MM.1S (cell line): ENCODE measurements around the gene FEZ2.
"Not testable (repeated sequence)": the region's sequence is repeated elsewhere in the genome, so short reads cannot be mapped to it uniquely, and the experiment has no call there.

Experiments
- DNase-seq: peaks from one replicate; pipeline ENCODE4 v3.0.0-alpha.2; 2015
- H2AFZ ChIP-seq: fragments of 300-600 bp; sonication (generic); 2 replicates; pipeline ENCODE4 v1.6.0; 2016; ENCODE audit warnings: antibody characterized with exemption, low read length
- H3F3A ChIP-seq: fragments of 300-600 bp; sonication (generic); 2 replicates; pipeline ENCODE4 v1.6.1; 2016; ENCODE audit warnings: mild to moderate bottlenecking, antibody characterized with exemption, low read length, moderate library complexity, mixed read lengths; ENCODE audit not compliant: insufficient read depth
- H3K27ac ChIP-seq: fragments of 300-600 bp; sonication (generic); 2 replicates; pipeline ENCODE4 v1.5.1; 2016; ENCODE audit warnings: mild to moderate bottlenecking, low read length
- H3K27me3 ChIP-seq: fragments of 300-600 bp; sonication (generic); replicated peaks from 2 replicates; pipeline ENCODE4 v1.6.0; 2016; ENCODE audit warnings: low read length; ENCODE audit not compliant: insufficient read depth
- H3K36me3 ChIP-seq: fragments of 300-600 bp; sonication (generic); replicated peaks from 2 replicates; pipeline ENCODE4 v1.6.1; 2016; ENCODE audit warnings: mild to moderate bottlenecking, low read length, mixed read lengths; ENCODE audit not compliant: insufficient read depth
- H3K4me1 ChIP-seq: fragments of 300-600 bp; sonication (generic); 2 replicates; pipeline ENCODE4 v1.6.1; 2016; ENCODE audit warnings: low read length, mixed read lengths
- H3K4me2 ChIP-seq: fragments of 300-600 bp; sonication (generic); 2 replicates; pipeline ENCODE4 v1.6.0; 2016; ENCODE audit warnings: low read depth, low read length
- H3K4me3 ChIP-seq: fragments of 300-600 bp; sonication (generic); 2 replicates; pipeline ENCODE4 v1.5.1; 2016; ENCODE audit warnings: low read length, mixed read lengths
- H3K79me2 ChIP-seq: fragments of 300-600 bp; sonication (generic); 2 replicates; pipeline ENCODE4 v1.6.1; 2016; ENCODE audit warnings: mixed run types, low read length, mixed read lengths
- H3K9ac ChIP-seq: fragments of 300-600 bp; sonication (generic); 2 replicates; pipeline ENCODE4 v1.6.1; 2016; ENCODE audit warnings: low read length, mixed read lengths
- H3K9me2 ChIP-seq: fragments of 300-600 bp; sonication (generic); replicated peaks from 2 replicates; pipeline ENCODE4 v1.6.1; 2016; ENCODE audit warnings: mild to moderate bottlenecking, low read length, mixed read lengths; ENCODE audit not compliant: insufficient read depth
- H3K9me3 ChIP-seq: fragments of 300-600 bp; sonication (generic); replicated peaks from 2 replicates; pipeline ENCODE4 v1.6.1; 2016; ENCODE audit warnings: mild to moderate bottlenecking, low read length, mixed read lengths; ENCODE audit not compliant: insufficient read depth
- H4K20me1 ChIP-seq: fragments of 300-600 bp; sonication (generic); 2 replicates; pipeline ENCODE4 v1.6.1; 2016; ENCODE audit warnings: mild to moderate bottlenecking, low read length, moderate library complexity, mixed read lengths; ENCODE audit not compliant: insufficient read depth
- CTCF ChIP-seq: fragments of 300-600 bp; sonication (generic); IDR thresholded peaks from 2 replicates; pipeline ENCODE4 v1.5.1; 2016; ENCODE audit warnings: antibody characterized with exemption, low read length, mixed read lengths
- EZH2 ChIP-seq: fragments of 300-600 bp; sonication (generic); optimal IDR thresholded peaks from 2 replicates; pipeline ENCODE3; 2017; ENCODE audit warnings: low read depth, mild to moderate bottlenecking, antibody characterized with exemption, low read length, mixed read lengths
- EZH2phosphoT487 ChIP-seq: fragments of 300-600 bp; sonication (generic); IDR thresholded peaks from 2 replicates; pipeline ENCODE4 v1.6.1; 2018; ENCODE audit warnings: antibody characterized with exemption, low read length

Gene FEZ2

GRCh38 chr2:36607947-36608346 lies 10.0 kb upstream of the FEZ2 start:
- no peaks in the 10 kb centered on the region for H3K79me2 ChIP-seq
- no peaks in the 10 kb centered on the region for H3F3A ChIP-seq
- DNase-seq = no peak
- H3K9ac ChIP-seq = no peak overlapping the region
- H3K27ac ChIP-seq = no peak overlapping the region
- no peaks in the 10 kb centered on the region for H3K36me3 ChIP-seq
- no peaks in the 10 kb centered on the region for H3K9me3 ChIP-seq
- no peak overlapping the region for H2AFZ ChIP-seq
- H3K9me2 ChIP-seq = no peaks in the 10 kb centered on the region; the same call in 1 of the 2 replicates
- H3K4me3 ChIP-seq = no peak overlapping the region
- H3K4me1 ChIP-seq = no peaks in the 10 kb centered on the region
- TF ChIP-seq CTCF (no peak), EZH2phosphoT487 (no peak), EZH2 (no peak)
- H4K20me1 ChIP-seq = no peaks in the 10 kb centered on the region
- H3K27me3 ChIP-seq = no peaks in the 10 kb centered on the region
- H3K4me2 ChIP-seq = no peak overlapping the region

GRCh38 chr2:36606925-36607324 lies 9.0 kb upstream of the FEZ2 start:
- no peak overlapping the region for H2AFZ ChIP-seq
- H3K36me3 ChIP-seq = no peaks in the 10 kb centered on the region
- no peaks in the 10 kb centered on the region for H3K79me2 ChIP-seq
- no peaks in the 10 kb centered on the region for H3F3A ChIP-seq
- no peaks in the 10 kb centered on the region; the same call in 1 of the 2 replicates for H3K9me2 ChIP-seq
- no peaks in the 10 kb centered on the region for H3K9me3 ChIP-seq
- no peaks in the 10 kb centered on the region for H4K20me1 ChIP-seq
- no peak for DNase-seq
- H3K4me3 ChIP-seq = no peak overlapping the region
- no peak for TF ChIP-seq EZH2
- TF ChIP-seq EZH2phosphoT487 = no peak
- no peak for TF ChIP-seq CTCF
- H3K4me2 ChIP-seq = no peak overlapping the region
- no peak overlapping the region for H3K9ac ChIP-seq
- H3K27ac ChIP-seq = no peak overlapping the region
- no peaks in the 10 kb centered on the region for H3K4me1 ChIP-seq
- no peaks in the 10 kb centered on the region for H3K27me3 ChIP-seq

GRCh38 chr2:36605273-36605672 lies 7.3 kb upstream of the FEZ2 start:
- Histone ChIP-seq H4K20me1 (no peaks in the 10 kb centered on the region), H3K36me3 (no peaks in the 10 kb centered on the region), H2AFZ (no peak overlapping the region), H3K79me2 (no peaks in the 10 kb centered on the region), H3K9me2 (no peaks in the 10 kb centered on the region; the same call in 1 of the 2 replicates), H3K27me3 (no peaks in the 10 kb centered on the region), H3K27ac (no peak overlapping the region), H3F3A (no peaks in the 10 kb centered on the region), H3K4me3 (no peak overlapping the region), H3K4me2 (no peak overlapping the region), H3K9me3 (no peaks in the 10 kb centered on the region), H3K4me1 (no peaks in the 10 kb centered on the region), H3K9ac (no peak overlapping the region)
- DNase-seq = no peak
- TF ChIP-seq CTCF = no peak
- no peak for TF ChIP-seq EZH2phosphoT487
- TF ChIP-seq EZH2 = no peak

- H3K9me2 ChIP-seq, H3F3A ChIP-seq, DNase-seq: not testable (repeated sequence)
Measured at GRCh38 chr2:36603629-36604028, 5.7 kb upstream of the FEZ2 start.

More at GRCh38 chr2:36603629-36604028, 5.7 kb upstream of the FEZ2 start:
- H3K4me2 ChIP-seq, H3K9me3 ChIP-seq, H2AFZ ChIP-seq, H3K79me2 ChIP-seq, H3K4me1 ChIP-seq, H3K27ac ChIP-seq, H4K20me1 ChIP-seq, H3K9ac ChIP-seq, H3K36me3 ChIP-seq, H3K27me3 ChIP-seq, H3K4me3 ChIP-seq: not testable (repeated sequence)
